ENCODE data around the gene SMIM22. TPM values are rescaled to one million over a fixed set of nuclear protein-coding genes. Genes with fewer than 3 reads are reported as not detected.

The SMIM22 gene
- total RNA-seq, 1 donor from 2014 or later, result not detected

DNA sequence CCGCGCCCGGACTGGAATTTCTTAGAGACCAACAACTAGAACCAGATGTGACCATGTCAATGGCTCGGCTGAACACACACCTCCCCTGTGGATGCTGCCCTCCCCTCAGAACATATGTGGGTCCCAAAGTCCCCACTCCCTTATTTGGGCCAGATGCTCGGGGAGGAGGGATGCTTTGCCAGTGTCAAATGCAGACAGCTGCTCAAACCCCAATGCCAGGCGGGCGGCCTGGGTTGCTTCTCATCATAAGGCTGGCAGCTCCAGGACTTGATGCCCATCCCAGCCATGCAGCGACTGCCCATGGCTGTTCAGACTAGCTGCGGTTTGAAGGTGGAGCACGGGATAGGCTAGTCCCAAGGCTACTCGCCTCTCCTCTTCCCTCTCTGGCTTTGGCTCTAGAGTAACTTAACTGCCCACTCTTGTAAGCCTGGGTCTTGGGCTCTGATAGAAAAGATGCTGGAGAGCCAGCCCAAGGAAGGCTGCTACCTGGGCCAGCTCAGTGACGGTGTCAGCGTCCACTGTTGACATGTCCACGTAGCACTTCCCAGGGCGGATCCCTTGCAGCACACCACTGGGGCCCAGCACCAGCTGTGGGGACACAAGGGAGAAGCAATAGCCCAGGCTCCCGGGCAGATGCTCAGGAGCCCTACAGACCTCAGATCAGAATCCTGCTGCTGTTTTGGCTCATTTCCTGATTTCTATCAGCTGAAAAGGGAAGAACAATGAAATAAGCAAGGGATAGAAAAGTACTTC, 18.3 kb downstream of the SMIM22 start:
- no peak for DNase-seq (ENCODE audit: low spot score in 2 of 2)
- no peak for FAIRE-seq

- FAIRE-seq, result no peak
These were observed 18.9 kb downstream of the SMIM22 start for GRCh38 chr16:4814046-4814445.

DNA sequence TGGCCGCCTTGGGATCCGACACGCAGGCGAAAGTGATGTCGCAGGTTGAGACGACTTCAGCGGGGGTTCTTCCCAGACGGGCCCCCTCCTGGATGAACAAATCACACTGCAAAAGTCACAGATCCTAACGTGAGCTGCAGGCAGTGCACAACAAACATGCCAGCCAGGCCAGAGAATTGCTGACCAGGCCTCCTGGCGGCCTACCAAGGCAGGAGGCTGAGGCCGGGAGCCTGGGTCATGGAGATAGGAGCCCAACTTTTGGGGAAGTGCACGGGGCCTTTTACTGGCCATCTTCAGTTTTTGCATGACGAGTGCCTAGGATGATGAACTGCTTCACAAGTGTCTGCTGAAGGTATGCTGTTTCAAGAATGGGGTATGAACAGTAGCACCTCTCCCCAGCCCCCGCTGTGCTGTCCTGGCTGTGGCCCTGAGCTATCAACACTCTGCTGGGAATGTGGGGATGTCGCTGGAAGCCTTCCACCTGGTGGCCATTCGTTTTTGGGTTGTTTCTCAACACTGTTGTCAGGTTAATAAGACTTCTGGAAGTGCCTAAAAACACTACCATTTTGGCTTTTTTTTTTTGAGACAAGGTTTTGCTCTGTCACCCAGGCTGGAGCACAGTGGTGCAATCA, 19.5 kb downstream of the SMIM22 start:
- DNase-seq (ENCODE audit: low spot score in 2 of 2) (no peak), FAIRE-seq (no peak)

More at GRCh38 chr16:4814046-4814445, 18.9 kb downstream of the SMIM22 start:
- DNase-seq (ENCODE audit: low spot score in 2 of 2), result no peak

DNA sequence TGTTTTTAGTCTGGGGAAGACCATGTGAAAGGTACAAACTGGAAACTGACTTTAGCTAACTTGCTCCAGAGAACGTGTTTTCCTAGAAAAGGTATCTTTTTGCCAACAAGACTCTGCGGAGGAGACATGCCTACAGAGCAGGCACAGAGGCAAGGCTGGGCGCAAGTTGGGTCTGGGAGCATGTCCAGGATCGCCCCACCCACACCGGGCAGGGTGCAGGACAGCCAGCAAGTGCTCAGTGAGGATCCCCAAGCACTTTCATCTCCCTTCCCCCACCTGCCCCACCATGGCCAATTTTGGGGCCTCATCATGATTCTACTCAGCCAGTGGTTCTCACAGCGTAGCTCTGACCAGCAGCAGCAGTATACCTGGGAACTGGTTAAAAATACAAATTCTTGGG, 25.5 kb downstream of the SMIM22 start:
- FAIRE-seq (no peak), DNase-seq (ENCODE audit: low spot score in 2 of 2) (no peak)

GRCh38 chr16:4825196-4825595, 30.0 kb downstream of the SMIM22 start:
- FAIRE-seq, result no peak

GRCh38 chr16:4826526-4826925, 31.4 kb downstream of the SMIM22 start:
- FAIRE-seq, result no peak

More at GRCh38 chr16:4825196-4825595, 30.0 kb downstream of the SMIM22 start:
- no peak for DNase-seq (ENCODE audit: low spot score in 2 of 2)

DNA sequence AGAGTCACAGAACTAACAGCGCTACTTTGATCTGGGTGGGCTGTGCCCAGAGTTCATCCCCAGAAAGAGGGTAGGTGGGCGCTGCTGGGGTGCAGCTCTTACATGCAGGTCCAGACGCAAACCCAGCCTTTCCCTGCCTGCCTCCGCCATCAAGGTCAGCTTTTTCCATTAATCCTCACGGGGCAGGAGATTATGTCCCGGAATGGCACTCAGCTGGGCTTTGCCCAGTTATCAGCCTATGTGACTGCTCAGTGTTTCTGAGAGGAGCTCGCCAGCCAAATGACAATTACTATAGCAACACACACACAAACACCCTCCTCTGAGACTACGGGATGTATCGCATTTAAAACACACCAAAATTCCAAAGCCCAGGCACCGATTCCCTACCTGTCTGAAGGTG, 31.8 kb downstream of the SMIM22 start:
- DNase-seq (ENCODE audit: low spot score in 2 of 2), result no peak
- no peak for FAIRE-seq

More at GRCh38 chr16:4826526-4826925, 31.4 kb downstream of the SMIM22 start:
- DNase-seq (ENCODE audit: low spot score in 2 of 2), result no peak

GRCh38 chr16:4828567-4829321, 33.6 kb downstream of the SMIM22 start:
- no peak for FAIRE-seq

DNA sequence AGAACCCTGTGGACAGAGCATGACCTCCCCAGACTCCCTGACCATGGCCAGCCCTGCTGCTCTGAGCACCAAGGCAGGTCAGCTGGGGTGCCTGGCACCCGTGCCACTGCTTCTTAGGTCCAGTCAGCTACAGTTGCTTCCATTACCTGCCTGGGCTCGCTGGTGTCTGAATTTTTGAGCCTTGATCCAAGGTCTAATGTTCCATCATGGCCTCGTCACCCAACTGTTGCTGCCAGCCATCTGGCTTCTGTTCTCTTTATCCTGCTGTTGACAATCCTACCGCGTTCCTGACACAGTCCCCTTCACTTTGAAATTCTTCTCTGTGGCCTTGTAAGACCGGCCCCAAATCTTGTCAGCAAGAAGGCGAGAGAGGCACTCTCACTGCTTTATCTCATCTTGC, 35.2 kb downstream of the SMIM22 start:
- FAIRE-seq (no peak), DNase-seq (ENCODE audit: low spot score in 2 of 2) (no peak)

More at GRCh38 chr16:4828567-4829321, 33.6 kb downstream of the SMIM22 start:
- DNase-seq (ENCODE audit: low spot score in 2 of 2), result no peak

GRCh38 chr16:4831616-4832015, 36.4 kb downstream of the SMIM22 start:
- FAIRE-seq (no peak), DNase-seq (ENCODE audit: low spot score in 2 of 2) (no peak)

DNA sequence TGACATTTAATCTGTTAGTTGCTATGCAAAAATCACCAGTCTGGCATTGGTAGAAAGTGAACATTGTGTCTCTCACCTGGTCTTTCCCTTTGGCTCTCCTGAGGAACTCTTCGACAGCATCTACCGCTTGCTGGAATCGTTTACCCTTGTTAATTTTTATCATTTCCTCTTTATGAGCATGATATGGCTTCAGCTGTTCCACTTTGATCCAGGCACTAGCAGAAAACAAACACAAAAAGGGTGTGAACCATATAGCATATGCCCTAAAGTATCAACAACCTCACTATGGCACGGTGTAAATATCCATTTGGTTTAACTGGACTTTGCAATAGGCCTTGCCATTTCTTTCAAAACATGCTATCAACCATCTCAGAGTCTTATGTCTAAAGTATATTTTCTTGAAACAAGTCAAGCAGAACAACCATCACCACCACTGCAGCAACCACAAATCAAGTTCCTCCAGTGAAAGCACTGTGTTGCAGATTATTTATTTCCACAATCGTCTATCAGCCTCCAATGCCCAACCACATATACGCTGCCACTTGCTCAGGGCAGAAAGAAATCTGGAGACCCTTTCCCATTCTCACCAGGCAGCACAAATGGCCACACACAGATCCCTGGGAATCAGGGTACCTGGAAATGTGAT, 37.7 kb downstream of the SMIM22 start:
- no peak for FAIRE-seq

GRCh38 chr16:4833584-4833983, 38.4 kb downstream of the SMIM22 start:
- FAIRE-seq, result no peak
- no peak for DNase-seq (ENCODE audit: low spot score in 2 of 2)

More for the DNA sequence above, 37.7 kb downstream of the SMIM22 start:
- DNase-seq (ENCODE audit: low spot score in 2 of 2), result no peak

DNA sequence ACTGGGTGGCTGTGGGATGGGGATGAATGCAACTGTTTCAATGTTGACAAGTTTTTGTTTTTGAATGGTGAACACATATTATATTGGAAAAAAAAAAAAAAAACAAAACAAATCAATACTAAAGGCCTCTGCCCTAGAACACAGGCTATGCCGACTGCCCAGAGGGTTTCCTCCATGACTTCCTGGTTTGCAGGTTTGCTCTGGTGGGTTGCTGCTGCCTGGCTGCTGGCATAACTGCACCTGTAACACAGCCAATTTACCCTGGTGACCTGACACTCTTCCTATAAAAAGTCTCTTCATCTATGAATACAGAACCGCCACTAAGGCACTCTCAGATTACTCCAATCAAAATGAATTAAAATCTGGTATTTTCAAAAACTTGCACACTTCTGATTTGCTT, 41.6 kb downstream of the SMIM22 start:
- DNase-seq (ENCODE audit: low spot score in 2 of 2), result no peak
- no peak for FAIRE-seq

- no peak for DNase-seq (ENCODE audit: low spot score in 2 of 2)
- no peak for FAIRE-seq
These were observed 42.7 kb downstream of the SMIM22 start for GRCh38 chr16:4837733-4838501.

- DNase-seq (ENCODE audit: low spot score in 2 of 2), result no peak
- FAIRE-seq, result no peak
These were observed 44.8 kb downstream of the SMIM22 start for GRCh38 chr16:4839942-4840341.

DNA sequence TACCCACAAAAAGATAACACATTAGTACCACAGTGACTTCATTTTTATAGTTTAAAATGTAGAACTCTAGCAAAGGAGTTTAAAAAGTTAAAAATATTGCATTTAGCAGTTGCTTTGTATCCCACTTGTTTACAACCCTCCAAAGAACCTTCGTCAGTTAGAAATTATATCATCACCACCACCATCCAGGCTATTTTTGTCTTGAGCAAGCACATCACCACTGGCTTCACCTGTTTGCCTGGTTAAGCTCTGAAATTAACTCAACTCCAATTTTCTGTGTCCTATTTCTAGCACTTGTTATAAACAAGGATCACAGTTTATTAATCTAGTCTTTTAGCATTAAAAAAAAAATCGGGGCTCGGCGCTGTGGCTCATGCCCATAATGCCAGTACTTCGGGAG, 45.8 kb downstream of the SMIM22 start:
- no peak for DNase-seq (ENCODE audit: low spot score in 2 of 2)
- FAIRE-seq, result no peak

Data from frontal cortex (tissue), 4 donors.